ENCODE results near the gene FIG4. TPM values are rescaled to one million over a fixed set of nuclear protein-coding genes. Genes with fewer than 3 reads are reported as not detected.
"Not testable (repeated sequence)": the region's sequence is repeated elsewhere in the genome, so short reads cannot be mapped to it uniquely, and the experiment has no call there.

Gene FIG4
- polyA plus RNA-seq, 1 donor from 2014 or later: 35.4 TPM

- no peaks in the 10 kb centered on the region for H3K27me3 ChIP-seq (ENCODE audit: insufficient read depth, low read depth, low read length)
- no peak overlapping the region for H2AFZ ChIP-seq (ENCODE audit: low read depth, low read length)
- H3K4me2 ChIP-seq (ENCODE audit: low read length): no peak overlapping the region
- H3K36me3 ChIP-seq (ENCODE audit: insufficient read depth, low read length): no peaks in the 10 kb centered on the region
- no peak for TF ChIP-seq REST (IDR thresholded peaks at IDR 0.05; ENCODE audit: borderline replicate concordance)
- no peaks in the 10 kb centered on the region for H4K20me1 ChIP-seq (ENCODE audit: insufficient read depth)
- no peaks in the 10 kb centered on the region for H3K9me2 ChIP-seq (ENCODE audit: insufficient read depth, low read length)
- no peaks in the 10 kb centered on the region for H3K9me3 ChIP-seq (ENCODE audit: low read length)
- H3K4me3 ChIP-seq (ENCODE audit: low read length): no peak overlapping the region
- no peak overlapping the region for H3K9ac ChIP-seq (ENCODE audit: low read length)
- no peaks in the 10 kb centered on the region for H3F3A ChIP-seq (ENCODE audit: insufficient read depth, low read length, poor library complexity, severe bottlenecking)
- no peak overlapping the region for H3K27ac ChIP-seq (ENCODE audit: low read length)
- no peaks in the 10 kb centered on the region for H3K79me2 ChIP-seq (replicated peaks; ENCODE audit: insufficient read depth, low read length)
These were observed 12.9 kb upstream of the FIG4 start for GRCh38 chr6:109678240-109678639.

- not testable (repeated sequence) for H3K79me2 ChIP-seq (replicated peaks; ENCODE audit: insufficient read depth, low read length); H3K27ac ChIP-seq (ENCODE audit: low read length); H3K4me3 ChIP-seq (ENCODE audit: low read length); H4K20me1 ChIP-seq (ENCODE audit: insufficient read depth); H3K9me3 ChIP-seq (ENCODE audit: low read length); H3K9ac ChIP-seq (ENCODE audit: low read length); H2AFZ ChIP-seq (ENCODE audit: low read depth, low read length); H3K4me2 ChIP-seq (ENCODE audit: low read length); H3F3A ChIP-seq (ENCODE audit: insufficient read depth, low read length, poor library complexity, severe bottlenecking); H3K27me3 ChIP-seq (ENCODE audit: insufficient read depth, low read depth, low read length); H3K9me2 ChIP-seq (ENCODE audit: insufficient read depth, low read length); H3K36me3 ChIP-seq (ENCODE audit: insufficient read depth, low read length)
These were observed 12.2 kb upstream of the FIG4 start for GRCh38 chr6:109678661-109679505.

GRCh38 chr6:109686566-109687265 is 4.4 kb upstream of the FIG4 start:
- no peaks in the 10 kb centered on the region for H3K36me3 ChIP-seq (ENCODE audit: insufficient read depth, low read length)
- no peak overlapping the region for H3K4me3 ChIP-seq (ENCODE audit: low read length)
- no peaks in the 10 kb centered on the region for H3K9me3 ChIP-seq (ENCODE audit: low read length)
- H3K9ac ChIP-seq (ENCODE audit: low read length): no peak overlapping the region
- H4K20me1 ChIP-seq (ENCODE audit: insufficient read depth): no peaks in the 10 kb centered on the region
- TF ChIP-seq REST (IDR thresholded peaks at IDR 0.05; ENCODE audit: borderline replicate concordance): no peak
- no peak for TF ChIP-seq MXI1 (conservative IDR thresholded peaks at IDR 0.05; ENCODE audit: poor library complexity, severe bottlenecking)
- no peak for TF ChIP-seq TAF1 (IDR thresholded peaks at IDR 0.05; ENCODE audit: low read depth)
- no peak for TF ChIP-seq POLR2AphosphoS5 (IDR thresholded peaks at IDR 0.05)
- no peak for TF ChIP-seq CTCF (IDR thresholded peaks at IDR 0.05; ENCODE audit: poor library complexity, severe bottlenecking)
- no peak for TF ChIP-seq EZH2 (IDR thresholded peaks at IDR 0.05; ENCODE audit: borderline replicate concordance, insufficient read depth, low read length, poor library complexity, severe bottlenecking)
- no peak for TF ChIP-seq SMC3 (conservative IDR thresholded peaks at IDR 0.05; ENCODE audit: poor library complexity)
- no peak for TF ChIP-seq RAD21 (conservative IDR thresholded peaks at IDR 0.05)
- TF ChIP-seq EP300 (conservative IDR thresholded peaks at IDR 0.05; ENCODE audit: poor library complexity, severe bottlenecking): no peak
- H3K79me2 ChIP-seq (replicated peaks; ENCODE audit: insufficient read depth, low read length): peaks cover 3% of the 10 kb centered on the region
- H3F3A ChIP-seq (ENCODE audit: insufficient read depth, low read length, poor library complexity, severe bottlenecking): peaks cover 9% of the 10 kb centered on the region
- no peak overlapping the region for H3K4me2 ChIP-seq (ENCODE audit: low read length)
- no peaks in the 10 kb centered on the region for H3K27me3 ChIP-seq (ENCODE audit: insufficient read depth, low read depth, low read length)
- H2AFZ ChIP-seq (ENCODE audit: low read depth, low read length): no peak overlapping the region
- no peak overlapping the region for H3K27ac ChIP-seq (ENCODE audit: low read length)
- H3K9me2 ChIP-seq (ENCODE audit: insufficient read depth, low read length): no peaks in the 10 kb centered on the region
